ENCODE results near the gene PRDM2. TPM values are rescaled to one million over a fixed set of nuclear protein-coding genes. Genes with fewer than 3 reads are reported as not detected.

PRDM2 gene
- total RNA-seq, 1 experiment from 2014 or later: 64.2 TPM

DNA sequence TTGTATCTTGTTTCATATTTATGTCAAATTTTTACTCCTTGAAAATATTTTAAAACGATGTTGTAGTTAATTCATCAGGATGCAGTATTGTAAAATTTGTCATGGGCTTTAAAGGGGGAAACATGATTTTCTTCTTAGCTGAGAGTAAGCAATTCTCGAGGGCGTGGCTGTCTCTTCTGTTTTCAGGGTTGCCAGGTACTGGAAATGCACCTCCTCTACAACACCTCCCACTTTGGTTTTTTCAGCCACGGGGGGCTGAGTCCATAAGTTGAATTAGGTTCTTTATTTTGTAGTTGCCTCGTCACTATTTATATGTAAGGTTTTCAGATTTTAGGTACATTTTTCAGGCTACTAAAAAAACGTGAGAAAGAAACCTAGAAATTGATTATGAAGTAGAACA is 64.0 kb downstream of the PRDM2 start:
- Histone ChIP-seq H3K4me1 (ENCODE audit: insufficient read depth, low read length, poor library complexity, severe bottlenecking) (peaks cover 51% of the 10 kb centered on the region), H3K4me3 (ENCODE audit: low read depth, low read length, poor library complexity, severe bottlenecking) (no peak overlapping the region), H3K36me3 (ENCODE audit: insufficient read depth, low read length, poor library complexity, severe bottlenecking) (no peaks in the 10 kb centered on the region), H3K27me3 (replicated peaks; ENCODE audit: insufficient read depth, low read depth, low read length, poor library complexity) (no peaks in the 10 kb centered on the region), H3K27ac (ENCODE audit: low read depth, low read length, poor library complexity, severe bottlenecking) (no peak overlapping the region), H3K9me3 (ENCODE audit: low read depth, low read length, poor library complexity, severe bottlenecking) (no peaks in the 10 kb centered on the region)
- ChIA-PET CTCF (interaction anchor here (0.9 kb wide), 1 partner anchor 49 kb away, joined by 3 read pairs; no protein-coding TSS in a partner anchor), POLR2A (ENCODE audit: low non-redundant PET) (no interaction called here)
- intact Hi-C loops (cut with micrococcal nuclease; ENCODE audit: unreplicated experiment): no loop called here
- BruUV-seq (replicated peaks): no TSS peak
- TF ChIP-seq, protein P1, sequence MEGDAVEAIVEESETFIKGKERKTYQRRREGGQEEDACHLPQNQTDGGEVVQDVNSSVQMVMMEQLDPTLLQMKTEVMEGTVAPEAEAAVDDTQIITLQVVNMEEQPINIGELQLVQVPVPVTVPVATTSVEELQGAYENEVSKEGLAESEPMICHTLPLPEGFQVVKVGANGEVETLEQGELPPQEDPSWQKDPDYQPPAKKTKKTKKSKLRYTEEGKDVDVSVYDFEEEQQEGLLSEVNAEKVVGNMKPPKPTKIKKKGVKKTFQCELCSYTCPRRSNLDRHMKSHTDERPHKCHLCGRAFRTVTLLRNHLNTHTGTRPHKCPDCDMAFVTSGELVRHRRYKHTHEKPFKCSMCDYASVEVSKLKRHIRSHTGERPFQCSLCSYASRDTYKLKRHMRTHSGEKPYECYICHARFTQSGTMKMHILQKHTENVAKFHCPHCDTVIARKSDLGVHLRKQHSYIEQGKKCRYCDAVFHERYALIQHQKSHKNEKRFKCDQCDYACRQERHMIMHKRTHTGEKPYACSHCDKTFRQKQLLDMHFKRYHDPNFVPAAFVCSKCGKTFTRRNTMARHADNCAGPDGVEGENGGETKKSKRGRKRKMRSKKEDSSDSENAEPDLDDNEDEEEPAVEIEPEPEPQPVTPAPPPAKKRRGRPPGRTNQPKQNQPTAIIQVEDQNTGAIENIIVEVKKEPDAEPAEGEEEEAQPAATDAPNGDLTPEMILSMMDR (conservative IDR thresholded peaks at IDR 0.05; ENCODE audit: low read depth, low read length): no peak
- no peak for TF ChIP-seq EZH2 (IDR thresholded peaks at IDR 0.05; ENCODE audit: borderline replicate concordance, low read depth, low read length, poor library complexity, severe bottlenecking)
- no peak for DNase-seq (ENCODE audit: low spot score)

DNA sequence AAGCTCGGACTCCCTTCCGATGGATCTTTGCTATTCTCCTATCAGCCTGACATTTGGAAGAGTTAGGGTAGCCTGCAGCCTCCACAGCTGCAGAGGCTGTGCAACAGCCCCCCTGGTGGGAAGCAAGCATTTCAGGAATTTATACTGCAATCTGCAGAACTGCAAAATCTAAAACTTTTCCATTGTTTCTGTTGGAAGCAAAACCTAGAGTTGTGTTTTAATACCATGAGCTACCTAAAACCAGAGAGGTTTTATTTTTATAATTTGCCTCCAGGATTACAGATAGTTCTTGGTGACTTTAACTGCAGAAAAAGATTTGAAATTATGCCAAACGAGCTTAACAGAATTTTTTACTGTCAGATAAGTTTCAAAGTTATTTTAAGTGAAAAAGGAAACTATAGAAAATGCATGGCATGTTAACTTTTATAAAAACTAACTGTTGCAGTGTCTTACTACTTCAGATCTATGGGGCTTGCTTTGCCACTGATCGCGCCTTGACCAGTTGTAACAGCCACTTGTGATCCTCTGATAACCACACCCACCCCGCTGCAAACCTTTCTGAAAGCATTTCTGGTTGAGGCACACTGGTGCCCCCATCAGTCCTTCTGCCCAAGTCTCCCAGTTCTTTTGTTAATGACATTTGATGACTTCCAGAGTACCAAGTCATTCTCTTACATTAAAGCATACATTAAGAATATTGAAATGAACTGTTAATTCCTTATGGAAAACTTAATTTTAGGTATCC is 64.8 kb downstream of the PRDM2 start:
- BruUV-seq (replicated peaks): no TSS peak
- ChIA-PET CTCF (interaction anchor here (0.9 kb wide), 1 partner anchor 49 kb away, joined by 3 read pairs; no protein-coding TSS in a partner anchor), POLR2A (ENCODE audit: low non-redundant PET) (interaction anchor here (0.6 kb wide), 2 partner anchors 11 to 64 kb away, joined by 3 to 4 read pairs; no protein-coding TSS in a partner anchor)
- intact Hi-C loops (cut with micrococcal nuclease; ENCODE audit: unreplicated experiment): no loop called here
- Histone ChIP-seq H3K4me1 (ENCODE audit: insufficient read depth, low read length, poor library complexity, severe bottlenecking) (peaks cover 51% of the 10 kb centered on the region), H3K4me3 (ENCODE audit: low read depth, low read length, poor library complexity, severe bottlenecking) (no peak overlapping the region), H3K9me3 (ENCODE audit: low read depth, low read length, poor library complexity, severe bottlenecking) (no peaks in the 10 kb centered on the region), H3K36me3 (ENCODE audit: insufficient read depth, low read length, poor library complexity, severe bottlenecking) (no peaks in the 10 kb centered on the region), H3K27me3 (replicated peaks; ENCODE audit: insufficient read depth, low read depth, low read length, poor library complexity) (no peaks in the 10 kb centered on the region), H3K27ac (ENCODE audit: low read depth, low read length, poor library complexity, severe bottlenecking) (no peak overlapping the region)
- peak; percentile 76 for DNase-seq (ENCODE audit: low spot score)
- TF ChIP-seq, protein P1 (conservative IDR thresholded peaks at IDR 0.05; ENCODE audit: low read depth, low read length): 0 out of 2 replicates have a peak, but pooled peaks have one; percentile 28
- TF ChIP-seq EZH2 (IDR thresholded peaks at IDR 0.05; ENCODE audit: borderline replicate concordance, low read depth, low read length, poor library complexity, severe bottlenecking): no peak

DNA sequence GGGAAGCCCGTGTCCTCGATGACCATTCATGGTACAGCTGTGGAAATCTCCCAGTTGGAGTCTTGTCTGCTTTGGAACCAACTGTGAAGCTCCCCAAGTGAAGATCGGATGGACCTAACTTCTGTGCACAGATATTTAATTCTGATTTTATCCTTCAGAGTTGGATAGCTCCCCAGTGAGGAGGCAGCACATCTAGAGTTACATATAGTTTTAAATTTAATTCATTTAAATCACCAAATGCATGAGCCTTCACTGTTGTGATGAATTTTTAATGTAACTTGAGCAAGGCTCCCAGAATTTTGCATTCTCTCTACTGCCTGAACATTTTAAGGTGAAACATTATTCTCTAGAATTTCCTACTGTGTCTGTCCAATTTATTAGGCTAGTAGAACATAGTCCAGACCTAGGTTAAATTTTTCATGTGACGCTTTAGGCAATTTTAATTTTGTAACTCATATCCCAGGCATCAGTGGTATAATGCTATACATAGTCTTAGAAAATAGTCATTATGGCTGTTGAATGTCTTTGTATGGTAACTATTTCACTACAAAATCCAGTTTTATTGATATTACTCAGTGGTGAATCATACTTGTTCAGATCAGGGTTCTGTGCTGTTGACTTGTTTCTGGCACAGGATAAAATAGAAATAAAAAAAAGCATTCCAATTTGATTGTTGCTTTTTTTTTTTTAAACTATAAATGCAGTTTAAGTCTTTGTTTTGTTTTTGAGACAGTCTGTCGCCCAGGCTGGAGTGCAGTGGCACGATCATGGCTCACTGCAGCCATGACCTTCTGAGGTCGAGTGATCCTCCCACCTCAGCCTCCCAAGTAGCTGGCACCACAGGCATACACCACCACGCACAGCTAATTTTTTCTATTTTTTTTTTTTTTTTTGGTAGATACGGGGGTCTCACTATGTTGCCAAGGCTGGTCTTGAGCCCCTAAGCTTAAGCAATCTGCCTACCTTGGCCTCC is 66.9 kb downstream of the PRDM2 start:
- no peaks in the 10 kb centered on the region for H3K9me3 ChIP-seq (ENCODE audit: low read depth, low read length, poor library complexity, severe bottlenecking)
- H3K27ac ChIP-seq (ENCODE audit: low read depth, low read length, poor library complexity, severe bottlenecking): no peak overlapping the region
- CTCF ChIA-PET: no interaction called here
- no peaks in the 10 kb centered on the region for H3K36me3 ChIP-seq (ENCODE audit: insufficient read depth, low read length, poor library complexity, severe bottlenecking)
- TF ChIP-seq EZH2 (IDR thresholded peaks at IDR 0.05; ENCODE audit: borderline replicate concordance, low read depth, low read length, poor library complexity, severe bottlenecking): no peak
- TF ChIP-seq, protein P1 (conservative IDR thresholded peaks at IDR 0.05; ENCODE audit: low read depth, low read length): no peak
- no peaks in the 10 kb centered on the region for H3K27me3 ChIP-seq (replicated peaks; ENCODE audit: insufficient read depth, low read depth, low read length, poor library complexity)
- DNase-seq (ENCODE audit: low spot score): no peak
- POLR2A ChIA-PET (ENCODE audit: low non-redundant PET): interaction anchor here (0.6 kb wide), 1 partner anchor 118 kb away, joined by 4 read pairs; no protein-coding TSS in a partner anchor
- H3K4me3 ChIP-seq (ENCODE audit: low read depth, low read length, poor library complexity, severe bottlenecking): no peak overlapping the region
- intact Hi-C loops (cut with micrococcal nuclease; ENCODE audit: unreplicated experiment): no loop called here
- H3K4me1 ChIP-seq (ENCODE audit: insufficient read depth, low read length, poor library complexity, severe bottlenecking): peaks cover 49% of the 10 kb centered on the region
- BruUV-seq (replicated peaks): no TSS peak
